Lower leg skin (tissue), 3 donors: Measurements from ENCODE around the gene SLC26A3.

Experiments
- POLR2A ChIP-seq, 2 donors: fragments of 450-650 bp; IDR thresholded peaks; one replicate each; pipeline ENCODE4 v1.6.1; 2016 to 2017; ENCODE audit warnings: antibody characterized with exemption in 2 of 2, mild to moderate bottlenecking in 1 of 2, moderate library complexity in 1 of 2
- TF ChIP-seq, protein P1 (sequence below), 3 donors: fragments of 450-650 bp; IDR thresholded peaks; one replicate each; pipeline ENCODE4 v1.5.1; 2016; ENCODE audit warnings: antibody characterized with exemption in 3 of 3, mild to moderate bottlenecking in 3 of 3, moderate library complexity in 2 of 3

DNA sequence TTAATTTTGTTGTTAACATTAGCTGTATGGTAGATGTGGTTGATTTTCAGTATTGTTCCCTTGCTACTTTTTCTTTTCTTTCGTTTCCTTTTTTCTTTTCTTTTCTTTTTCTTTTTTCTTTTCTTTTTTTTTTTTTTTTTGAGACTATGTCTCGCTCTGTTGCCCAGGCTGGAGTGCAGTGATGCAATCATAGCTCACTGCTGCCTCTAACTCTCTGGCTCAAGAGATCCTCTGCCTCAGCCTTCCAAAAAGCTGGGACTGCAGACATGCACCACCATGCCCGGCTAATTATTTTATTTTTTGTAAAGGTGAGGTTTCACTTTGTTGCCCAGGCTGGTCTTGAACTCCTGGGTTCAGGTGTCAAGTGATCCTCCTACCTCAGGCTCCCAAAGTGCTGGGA lies 14.4 kb downstream of the SLC26A3 start:
- TF ChIP-seq, protein P1, sequence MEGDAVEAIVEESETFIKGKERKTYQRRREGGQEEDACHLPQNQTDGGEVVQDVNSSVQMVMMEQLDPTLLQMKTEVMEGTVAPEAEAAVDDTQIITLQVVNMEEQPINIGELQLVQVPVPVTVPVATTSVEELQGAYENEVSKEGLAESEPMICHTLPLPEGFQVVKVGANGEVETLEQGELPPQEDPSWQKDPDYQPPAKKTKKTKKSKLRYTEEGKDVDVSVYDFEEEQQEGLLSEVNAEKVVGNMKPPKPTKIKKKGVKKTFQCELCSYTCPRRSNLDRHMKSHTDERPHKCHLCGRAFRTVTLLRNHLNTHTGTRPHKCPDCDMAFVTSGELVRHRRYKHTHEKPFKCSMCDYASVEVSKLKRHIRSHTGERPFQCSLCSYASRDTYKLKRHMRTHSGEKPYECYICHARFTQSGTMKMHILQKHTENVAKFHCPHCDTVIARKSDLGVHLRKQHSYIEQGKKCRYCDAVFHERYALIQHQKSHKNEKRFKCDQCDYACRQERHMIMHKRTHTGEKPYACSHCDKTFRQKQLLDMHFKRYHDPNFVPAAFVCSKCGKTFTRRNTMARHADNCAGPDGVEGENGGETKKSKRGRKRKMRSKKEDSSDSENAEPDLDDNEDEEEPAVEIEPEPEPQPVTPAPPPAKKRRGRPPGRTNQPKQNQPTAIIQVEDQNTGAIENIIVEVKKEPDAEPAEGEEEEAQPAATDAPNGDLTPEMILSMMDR (IDR thresholded peaks at IDR 0.05) = no peak
- TF ChIP-seq POLR2A (IDR thresholded peaks at IDR 0.05) = no peak
